Peyer's patch (tissue), 4 donors: ENCODE data around the gene GALM.

Experiments used
- CTCF ChIP-seq, 6 experiments: fragments of 450-650 bp in 4 of 6; fragments of 200-600 bp in 2 of 6; sonication (generic) in 1 of 6; IDR thresholded peaks; one replicate each; pipeline ENCODE4 v1.5.1; 2017 to 2019; ENCODE audit warnings: antibody characterized with exemption in 6 of 6, mild to moderate bottlenecking in 3 of 6, moderate library complexity in 1 of 6
- POLR2A ChIP-seq, 2 donors: fragments of 450-650 bp; IDR thresholded peaks; one replicate each; pipeline ENCODE4 v1.5.1; 2017; ENCODE audit warnings: antibody characterized with exemption in 2 of 2, mild to moderate bottlenecking in 2 of 2, moderate library complexity in 2 of 2

- TF ChIP-seq POLR2A (IDR thresholded peaks at IDR 0.05) = no peak
- TF ChIP-seq CTCF (IDR thresholded peaks at IDR 0.05) = no peak
Measured at GRCh38 chr2:38754049-38754448, 88.1 kb downstream of the GALM start.
